NCI-H146 treated with DMSO at 0.1 percent for 48 hours (cell line): ENCODE results near the gene TTK.

ENCODE experiments used
- DNase-seq: peaks from one replicate; lab custom pipeline; 2025; ENCODE audit not compliant: unreplicated experiment; lab: John Stamatoyannopoulos, UW

Gene TTK

GRCh38 chr6:80004173-80005072 lies at the start of gene TTK:
Gene TTK (plus strand): TSS chr6:80004649. CDS start chr6:80005844, 1,195 bp downstream.
- DNase-seq: peak; percentile 91

GRCh38 chr6:79954849-79955248 lies 49.6 kb upstream of the TTK start:
- DNase-seq: no peak

DNA sequence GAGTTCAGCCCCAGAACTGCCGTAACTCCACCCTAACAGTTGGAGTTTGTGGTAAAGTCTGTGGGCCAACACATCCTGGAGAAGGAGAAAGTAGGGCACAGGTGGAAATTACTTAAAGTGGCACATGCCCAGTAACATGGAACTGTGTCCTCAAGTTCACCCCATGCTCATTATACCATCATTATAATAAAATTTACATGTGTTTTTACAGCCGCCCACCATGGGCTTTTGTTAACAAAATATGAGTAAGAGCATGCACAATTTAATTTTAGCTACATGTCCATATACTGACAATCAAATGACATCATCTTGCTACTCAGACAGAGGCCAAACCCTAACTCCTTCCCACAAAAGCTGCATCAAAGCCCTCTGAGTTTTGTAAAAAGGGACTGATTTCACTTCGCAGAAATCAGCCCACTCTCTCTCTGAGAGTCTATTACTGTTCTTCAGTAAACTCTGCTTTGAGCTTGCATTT lies 39.8 kb upstream of the TTK start:
- no peak for DNase-seq

GRCh38 chr6:79967178-79967577 lies 37.3 kb upstream of the TTK start:
- DNase-seq: no peak

DNA sequence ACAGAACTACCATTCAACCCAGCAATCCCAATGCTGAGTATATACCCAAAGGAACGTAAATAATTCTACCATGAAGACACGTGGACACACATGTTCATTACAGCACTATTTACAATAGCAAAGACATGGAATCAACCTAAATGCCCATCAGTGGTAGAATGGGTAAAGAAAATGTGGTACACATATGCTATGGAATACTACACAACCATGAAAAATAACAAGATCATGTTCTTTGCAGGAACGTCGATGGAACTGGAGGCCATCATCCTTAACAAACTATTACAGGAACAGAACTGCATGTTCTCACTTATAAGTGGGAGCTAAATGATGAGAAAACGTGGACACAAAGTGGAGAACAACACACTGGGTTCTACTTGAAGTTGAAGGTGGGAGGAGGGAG lies 34.7 kb upstream of the TTK start:
- DNase-seq: no peak

- no peak for DNase-seq
Observed at GRCh38 chr6:79971193-79971592, 33.3 kb upstream of the TTK start.

DNA sequence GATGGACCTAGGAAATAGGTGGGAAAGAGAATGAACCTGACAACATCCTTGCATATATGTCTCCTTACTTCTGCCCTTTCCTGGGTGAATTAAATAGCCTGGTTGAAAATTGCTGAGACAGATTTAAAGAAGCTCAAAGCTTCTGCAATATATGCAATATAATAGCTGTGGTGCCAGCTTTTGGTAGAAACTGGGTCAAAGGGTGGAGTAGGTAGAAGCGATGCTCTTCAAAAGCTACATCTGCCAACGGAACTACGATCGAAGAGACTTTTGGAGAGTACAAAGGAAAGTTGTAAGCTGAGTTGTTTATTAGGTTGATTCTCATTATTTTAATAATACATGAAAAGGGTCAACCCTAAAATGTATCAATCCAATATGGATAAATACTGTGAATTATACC lies 22.8 kb upstream of the TTK start:
- no peak for DNase-seq

- DNase-seq: no peak
Observed at GRCh38 chr6:79984261-79984660, 20.2 kb upstream of the TTK start.

GRCh38 chr6:79985128-79985527 lies 19.3 kb upstream of the TTK start:
- no peak for DNase-seq

DNA sequence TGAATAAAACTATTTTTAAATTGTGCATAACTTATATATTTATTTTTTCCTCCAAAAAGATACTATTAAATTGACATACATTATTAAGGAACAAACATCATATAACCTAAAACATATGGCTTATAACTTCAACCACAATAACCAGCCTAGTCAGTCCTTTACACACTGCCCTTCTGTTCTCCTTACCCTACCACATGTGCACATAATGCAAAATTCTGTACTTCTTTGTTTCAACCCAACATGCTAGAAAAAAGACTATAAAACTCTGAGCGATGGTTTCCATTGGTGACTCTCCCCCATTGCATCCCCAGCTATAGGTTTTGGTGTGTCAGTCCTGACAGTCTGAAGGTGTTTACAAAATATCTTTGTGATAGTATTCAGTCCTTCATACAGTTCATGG lies 14.8 kb upstream of the TTK start:
- no peak for DNase-seq

DNA sequence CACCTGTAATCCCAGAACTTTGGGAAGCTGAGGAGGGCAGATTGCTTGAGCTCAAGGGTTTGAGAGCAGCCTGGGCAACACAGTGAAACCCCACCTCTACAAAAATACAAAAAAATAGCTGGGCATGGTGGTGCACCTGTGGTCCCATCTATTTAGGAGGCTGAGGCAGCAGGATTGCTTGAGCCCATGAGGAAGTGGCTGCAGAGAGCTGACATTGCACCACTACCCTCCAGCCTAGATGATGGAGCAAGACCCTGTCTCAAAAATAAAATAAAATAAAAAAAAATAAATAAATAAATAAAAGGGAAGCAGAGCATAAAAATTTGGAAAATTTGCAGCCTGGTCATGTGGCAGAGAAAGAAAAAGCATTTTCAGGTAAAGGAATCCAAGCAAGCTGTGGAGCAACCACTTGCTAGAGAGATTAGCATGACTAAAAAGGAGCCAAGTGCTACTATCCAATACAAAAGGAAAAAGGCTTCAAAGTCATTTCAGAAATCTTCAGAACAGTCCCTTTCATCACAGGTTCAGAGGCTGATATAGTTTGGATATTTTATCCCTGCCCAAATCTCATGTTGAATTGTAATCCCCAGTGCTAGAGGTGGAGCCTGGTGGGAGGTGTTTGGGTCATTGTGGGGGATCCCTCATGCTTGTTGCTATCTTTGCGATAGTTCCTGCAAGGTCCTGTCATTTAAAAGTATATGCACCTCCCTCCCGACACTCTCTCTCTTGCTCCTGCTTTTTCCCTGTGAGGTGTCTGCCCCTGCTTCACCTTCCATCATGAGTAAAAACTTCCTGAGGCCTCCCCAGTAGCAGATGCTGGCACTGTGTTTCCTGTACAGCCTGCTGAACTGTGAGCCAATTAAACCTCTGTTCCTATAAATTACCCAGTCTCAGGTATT lies 11.2 kb upstream of the TTK start:
- DNase-seq: no peak

DNA sequence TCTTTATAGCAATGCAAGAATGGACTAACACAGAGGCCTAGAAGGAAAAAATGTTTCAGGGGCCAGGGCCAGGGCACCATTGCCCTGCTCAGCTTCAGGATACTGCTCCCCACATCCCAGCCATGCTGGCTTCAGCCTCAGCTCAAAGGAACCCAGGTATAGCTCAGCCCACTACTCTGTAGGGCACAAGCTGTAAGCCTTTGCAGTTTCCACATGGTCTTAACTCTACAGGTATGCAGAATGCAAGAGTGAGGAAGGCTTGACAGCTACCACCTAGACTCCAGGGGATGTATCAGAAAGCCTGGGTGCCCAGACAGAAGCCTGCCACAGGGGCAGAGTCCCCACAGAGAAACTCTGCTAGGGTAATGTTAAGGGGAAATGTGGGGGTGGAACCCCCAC lies 10.5 kb upstream of the TTK start:
- DNase-seq: no peak

GRCh38 chr6:79997728-79998127 lies 6.7 kb upstream of the TTK start:
- no peak for DNase-seq

DNA sequence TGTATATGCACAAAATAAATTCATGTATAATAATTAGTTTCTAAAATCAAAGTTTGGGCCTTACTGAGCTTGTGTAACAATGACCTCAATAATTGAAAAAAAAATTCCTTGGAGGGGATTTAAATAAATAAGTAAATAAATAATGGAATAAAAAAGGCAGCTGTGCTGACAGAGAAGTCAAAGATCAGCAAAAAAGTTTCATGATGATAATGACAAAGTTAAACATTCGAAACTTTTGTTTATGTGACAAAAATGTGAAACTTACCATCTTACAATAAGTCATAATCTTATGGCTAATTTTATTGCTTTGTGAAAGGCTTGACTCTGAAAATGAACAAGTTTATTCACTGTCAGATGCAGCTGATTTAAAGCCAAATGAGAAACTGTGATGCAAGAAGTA lies 3.1 kb upstream of the TTK start:
- DNase-seq: no peak

GRCh38 chr6:80003826-80004172 lies 650 bp upstream of the TTK start:
- peak; percentile 49 for DNase-seq

GRCh38 chr6:80005406-80005805 lies 957 bp downstream of the TTK start:
- no peak for DNase-seq

DNA sequence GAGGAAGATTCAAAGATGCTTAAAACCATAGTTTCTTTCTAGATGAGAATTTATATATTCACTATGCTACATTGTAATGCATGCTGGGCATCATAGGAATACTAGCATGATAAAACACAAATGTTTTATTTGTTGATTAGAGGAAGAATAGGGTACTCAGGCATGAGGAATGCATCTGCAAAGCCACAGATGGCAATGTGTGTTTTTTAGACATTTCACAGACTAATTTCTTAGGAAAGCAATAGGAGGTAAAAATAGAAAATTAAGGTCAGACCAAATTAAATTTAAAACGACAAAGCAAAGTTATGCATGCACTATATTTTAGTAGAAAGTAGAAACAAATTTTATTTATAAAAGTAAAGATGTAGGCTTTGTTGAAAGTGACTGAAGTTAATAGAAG lies 2.1 kb downstream of the TTK start:
- no peak for DNase-seq

- DNase-seq: no peak
Observed at GRCh38 chr6:80009531-80009930, 5.1 kb downstream of the TTK start.

DNA sequence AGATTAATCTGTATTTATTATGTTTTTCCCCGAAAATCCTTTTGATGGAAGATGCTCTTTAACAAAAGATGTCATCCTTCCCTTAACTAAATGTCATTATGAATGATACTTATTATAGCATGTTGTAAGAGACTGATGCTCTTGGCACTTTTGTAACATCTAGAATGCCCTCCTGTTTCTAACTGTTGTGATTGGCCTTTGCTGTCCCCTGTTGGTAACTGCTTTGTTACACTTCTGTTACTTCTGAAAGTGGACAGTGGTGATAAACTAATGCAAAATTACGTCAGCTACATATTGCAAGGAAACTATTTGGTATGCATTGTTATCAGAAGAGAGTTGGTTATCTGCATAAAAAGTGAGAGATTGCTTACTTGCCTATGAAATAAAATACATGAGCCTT lies 5.8 kb downstream of the TTK start:
- DNase-seq: no peak

DNA sequence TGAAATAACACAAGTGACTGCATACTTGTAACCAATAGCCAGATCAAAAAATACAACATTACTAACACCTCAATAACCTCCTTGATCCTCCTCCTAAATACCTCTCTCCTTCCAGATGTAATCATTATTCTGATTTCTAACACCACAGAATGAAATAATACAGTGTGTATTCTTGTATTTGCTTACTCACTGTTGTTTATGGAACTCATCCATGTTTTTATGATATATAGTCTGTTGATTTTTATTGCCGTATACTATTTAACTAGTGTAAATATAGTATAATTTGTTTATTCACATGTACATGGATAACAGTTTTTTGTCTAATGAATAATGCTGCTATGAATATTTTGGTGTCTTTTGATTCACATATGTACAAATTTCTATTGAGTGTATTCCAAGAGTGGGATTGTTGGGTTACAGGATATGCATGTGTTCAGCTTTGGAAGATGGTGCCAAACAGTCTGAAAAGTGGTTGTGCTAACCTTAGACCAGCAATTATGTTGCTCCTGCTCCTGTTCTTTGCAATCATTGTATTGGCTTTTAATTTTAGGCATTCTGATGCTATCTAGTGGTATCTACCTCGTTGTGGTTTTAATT lies 11.5 kb downstream of the TTK start:
- DNase-seq: no peak

GRCh38 chr6:80020381-80021120 lies 16.1 kb downstream of the TTK start:
- no peak for DNase-seq
